B cell (primary cell): Measurements from ENCODE around the gene L3MBTL3. TPM values are rescaled to one million over a fixed set of nuclear protein-coding genes. Genes with fewer than 3 reads are reported as not detected.

ENCODE experiments used
- ATAC-seq: fragments of 200-7000 bp; cut with Tn5 transposase; one replicate; pipeline ENCODE4 v1.10.0; 2021; ENCODE audit warnings: low read depth, mild to moderate bottlenecking, moderate number of reproducible peaks, moderate library complexity
- CTCF ChIA-PET: fragments of 350-600 bp; sonication (Branson Sonifier 250); formaldehyde crosslinking; loops from one replicate; lab custom pipeline; 2021; ENCODE audit warnings: antibody characterized with exemption, inconsistent platforms; lab: Charles Lee
- POLR2A ChIA-PET: fragments of 350-600 bp; sonication (Branson Sonifier 250); formaldehyde crosslinking; loops from one replicate; lab custom pipeline; 2021; ENCODE audit warnings: antibody characterized with exemption; lab: Charles Lee
- DNase-seq: peaks from one replicate; pipeline ENCODE4 v3.0.0; 2013
- H2AFZ ChIP-seq: 2 replicates; pipeline ENCODE4 v1.6.1; 2012; ENCODE audit warnings: mild to moderate bottlenecking, low read depth, low read length; ENCODE audit not compliant: insufficient read depth, poor library complexity, severe bottlenecking
- H3K27ac ChIP-seq, 2 donors: 1 replicate in 1 of 2; 2 replicates in 1 of 2; pipeline ENCODE4 v1.5.1; 2012 to 2013; ENCODE audit warnings: low read length in 2 of 2, mild to moderate bottlenecking in 2 of 2, moderate library complexity in 1 of 2
- H3K27me3 ChIP-seq, 4 experiments: fragments of 200-600 bp in 1 of 4; sonication (generic) in 1 of 4; replicated peaks in 1 of 4; 1 replicate in 2 of 4; 2 replicates in 2 of 4; pipeline versions ENCODE4 v1.6.1 to v1.7.0; 2013 to 2016; ENCODE audit warnings: low read length in 3 of 4, mild to moderate bottlenecking in 2 of 4, mixed read lengths in 1 of 4, moderate library complexity in 1 of 4; ENCODE audit not compliant: insufficient read depth in 4 of 4, control insufficient read depth in 3 of 4; ENCODE audit errors: control extremely low read depth in 1 of 4
- H3K36me3 ChIP-seq, 2 experiments: replicated peaks in 1 of 2; 1 replicate in 1 of 2; 2 replicates in 1 of 2; pipeline versions ENCODE4 v1.6.1 to v1.7.1; 2013; ENCODE audit warnings: low read length in 1 of 2; ENCODE audit not compliant: insufficient read depth in 2 of 2, control insufficient read depth in 1 of 2; ENCODE audit errors: control extremely low read depth in 1 of 2, extremely low read depth in 1 of 2
- H3K4me1 ChIP-seq, 2 donors: fragments of 200-600 bp in 1 of 2; sonication (generic) in 1 of 2; 1 replicate in 1 of 2; 2 replicates in 1 of 2; pipeline versions ENCODE4 v1.5.1 to v1.6.1; 2013 to 2017; ENCODE audit warnings: low read length in 2 of 2; ENCODE audit not compliant: control insufficient read depth in 2 of 2, insufficient read depth in 2 of 2
- H3K4me2 ChIP-seq: replicated peaks from 2 replicates; pipeline ENCODE3; 2012; ENCODE audit warnings: mild to moderate bottlenecking, low read depth, low read length; ENCODE audit not compliant: poor library complexity, severe bottlenecking
- H3K4me3 ChIP-seq, 5 experiments: fragments of 200-600 bp in 1 of 5; sonication (generic) in 1 of 5; 1 replicate in 3 of 5; 2 replicates in 2 of 5; pipeline versions ENCODE4 v1.5.1 to v1.7.0; 2011 to 2016; ENCODE audit warnings: low read length in 4 of 5, mild to moderate bottlenecking in 4 of 5, low read depth in 2 of 5, control low read depth in 1 of 5, moderate library complexity in 1 of 5; ENCODE audit not compliant: insufficient read depth in 1 of 5; ENCODE audit errors: control extremely low read depth in 1 of 5, extremely low read depth in 1 of 5
- H3K79me2 ChIP-seq: fragments of 200-600 bp; sonication (generic); one replicate; pipeline ENCODE4 v1.6.0; 2016; ENCODE audit warnings: low read length; ENCODE audit not compliant: control insufficient read depth, insufficient read depth
- H3K9ac ChIP-seq: fragments of 200-600 bp; sonication (generic); 2 replicates; pipeline ENCODE4 v1.6.1; 2017; ENCODE audit warnings: mild to moderate bottlenecking, low read length, moderate library complexity
- H3K9me3 ChIP-seq, 3 donors: one replicate each; pipeline versions ENCODE4 v1.6.1 to v1.7.1; 2013; ENCODE audit warnings: low read length in 2 of 3; ENCODE audit not compliant: control insufficient read depth in 2 of 3, insufficient read depth in 1 of 3; ENCODE audit errors: control extremely low read depth in 1 of 3
- H4K20me1 ChIP-seq: 2 replicates; pipeline ENCODE4 v1.6.0; 2012; ENCODE audit warnings: mild to moderate bottlenecking, low read length; ENCODE audit not compliant: insufficient read depth, control insufficient read depth, poor library complexity, severe bottlenecking
- H3K27ac Mint-ChIP-seq: one replicate; pipeline ENCODE4 v1.8.0; 2021; ENCODE audit warnings: mixed read lengths
- H3K27me3 Mint-ChIP-seq: one replicate; pipeline ENCODE4 v1.8.0; 2021; ENCODE audit warnings: mixed read lengths
- H3K4me1 Mint-ChIP-seq: one replicate; pipeline ENCODE4 v1.8.0; 2021; ENCODE audit warnings: mixed read lengths
- H3K4me3 Mint-ChIP-seq: one replicate; pipeline ENCODE4 v1.8.0; 2021; ENCODE audit warnings: mixed read lengths
- H3K9me3 Mint-ChIP-seq: one replicate; pipeline ENCODE4 v1.8.0; 2022; ENCODE audit warnings: mixed read lengths; ENCODE audit not compliant: insufficient read depth
- EZH2 ChIP-seq: IDR thresholded peaks from 2 replicates; pipeline ENCODE4 v1.6.1; 2012; ENCODE audit warnings: borderline replicate concordance, low read depth, mild to moderate bottlenecking, moderate library complexity, low read length; ENCODE audit not compliant: insufficient read depth, poor library complexity, severe bottlenecking
- WGBS: methylation state at CpG from one replicate; pipeline ENCODE4 v1.1.5; 2013; ENCODE audit warnings: missing lambda C conversion rate; ENCODE audit not compliant: insufficient coverage; 5-methylcytosine and 5-hydroxymethylcytosine counted together
- intact Hi-C: fragments of 100-400 bp; cut with micrococcal nuclease; formaldehyde crosslinking; loops from one replicate; pipeline ENCODE4 v1.10.0; 2022
- polyA plus RNA-seq: library from polyadenylated mRNA; depleted of rRNA; stranded (reverse); fragments of >200 nt; gene quantifications from 2 replicates; pipeline ENCODE4 v1.2.3, GENCODE V29; 2012
- total RNA-seq, 2 donors: library from RNA; stranded (reverse); fragments of 120-200 nt in 1 of 2; gene quantifications; 1 replicate in 1 of 2; 2 replicates in 1 of 2; pipeline versions ENCODE4 v1.2.3 to v1.2.4, GENCODE V29; 2013 to 2022
- TF ChIP-seq, protein P1 (sequence below): fragments of 200-600 bp; IDR thresholded peaks from one replicate; pipeline ENCODE4 v1.8.0; 2022; ENCODE audit warnings: antibody characterized with exemption, mild to moderate bottlenecking

The L3MBTL3 gene
- total and polyA plus RNA-seq, 2 donors (not counting 1 experiment from before 2014, with no cell fraction given): 28.0 to 46.4 TPM

- peaks cover 3% of the 10 kb centered on the region for H3K4me1 Mint-ChIP-seq
Measured at GRCh38 chr6:130161683-130162404, 143.5 kb downstream of the L3MBTL3 start.

DNA sequence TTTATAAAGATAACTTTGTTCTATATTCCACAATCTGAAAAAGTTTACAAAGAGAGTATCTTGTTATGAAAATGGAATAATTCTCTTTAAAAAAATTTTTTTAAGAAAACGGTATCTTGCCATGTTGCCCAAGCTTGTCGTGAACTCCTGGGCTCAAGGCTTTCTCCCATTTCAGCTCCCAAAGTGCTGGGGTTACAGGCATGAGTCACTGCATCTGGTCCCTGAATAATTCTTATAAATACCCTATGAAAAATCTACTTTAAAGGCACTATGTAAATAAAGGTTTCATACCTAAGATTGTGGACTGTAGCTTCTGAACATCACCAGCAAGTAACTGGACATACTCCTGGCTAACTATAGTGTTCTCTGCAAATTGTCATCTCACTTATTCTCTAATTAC is 144.0 kb downstream of the L3MBTL3 start:
- Histone ChIP-seq H3K9ac (no peak overlapping the region), H3K4me2 (no peak overlapping the region), H2AFZ (no peak overlapping the region), H3K4me3 (no peak overlapping the region), H3K4me1 (no peaks in the 10 kb centered on the region), H4K20me1 (no peaks in the 10 kb centered on the region), H3K27me3 (no peaks in the 10 kb centered on the region), H3K9me3 (peaks cover 0 to 5% (median 0%) of the 10 kb centered on the region in 3 donors), H3K36me3 (no peaks in the 10 kb centered on the region), H3K27ac (no peak overlapping the region), H3K79me2 (no peaks in the 10 kb centered on the region)
- POLR2A ChIA-PET: no interaction called here
- ATAC-seq (no peak), DNase-seq (no peak)
- no peak overlapping the region for H3K4me3 Mint-ChIP-seq
- TF ChIP-seq, protein P1, sequence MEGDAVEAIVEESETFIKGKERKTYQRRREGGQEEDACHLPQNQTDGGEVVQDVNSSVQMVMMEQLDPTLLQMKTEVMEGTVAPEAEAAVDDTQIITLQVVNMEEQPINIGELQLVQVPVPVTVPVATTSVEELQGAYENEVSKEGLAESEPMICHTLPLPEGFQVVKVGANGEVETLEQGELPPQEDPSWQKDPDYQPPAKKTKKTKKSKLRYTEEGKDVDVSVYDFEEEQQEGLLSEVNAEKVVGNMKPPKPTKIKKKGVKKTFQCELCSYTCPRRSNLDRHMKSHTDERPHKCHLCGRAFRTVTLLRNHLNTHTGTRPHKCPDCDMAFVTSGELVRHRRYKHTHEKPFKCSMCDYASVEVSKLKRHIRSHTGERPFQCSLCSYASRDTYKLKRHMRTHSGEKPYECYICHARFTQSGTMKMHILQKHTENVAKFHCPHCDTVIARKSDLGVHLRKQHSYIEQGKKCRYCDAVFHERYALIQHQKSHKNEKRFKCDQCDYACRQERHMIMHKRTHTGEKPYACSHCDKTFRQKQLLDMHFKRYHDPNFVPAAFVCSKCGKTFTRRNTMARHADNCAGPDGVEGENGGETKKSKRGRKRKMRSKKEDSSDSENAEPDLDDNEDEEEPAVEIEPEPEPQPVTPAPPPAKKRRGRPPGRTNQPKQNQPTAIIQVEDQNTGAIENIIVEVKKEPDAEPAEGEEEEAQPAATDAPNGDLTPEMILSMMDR: no peak
- no peak for TF ChIP-seq EZH2
- CTCF ChIA-PET: no interaction called here
- peaks cover 3% of the 10 kb centered on the region for H3K27me3 Mint-ChIP-seq
- H3K27ac Mint-ChIP-seq: no peak overlapping the region
- H3K4me1 Mint-ChIP-seq: peaks cover 3% of the 10 kb centered on the region
- H3K9me3 Mint-ChIP-seq: peaks cover 5% of the 10 kb centered on the region
- whole genome bisulfite sequencing: no CpG with 5 or more reads among the region's 2 CpGs
- intact Hi-C loops: no loop called here

More at GRCh38 chr6:130161683-130162404, 143.5 kb downstream of the L3MBTL3 start:
- Histone ChIP-seq H3K4me2 (no peak overlapping the region), H3K79me2 (no peaks in the 10 kb centered on the region), H2AFZ (no peak overlapping the region), H3K4me3 (no peak overlapping the region), H3K27me3 (no peaks in the 10 kb centered on the region), H3K9ac (no peak overlapping the region), H3K9me3 (peaks cover 0 to 5% (median 0%) of the 10 kb centered on the region in 3 donors), H3K4me1 (no peaks in the 10 kb centered on the region), H3K27ac (no peak overlapping the region), H3K36me3 (no peaks in the 10 kb centered on the region), H4K20me1 (no peaks in the 10 kb centered on the region)
- ATAC-seq: no peak
- no peak for TF ChIP-seq EZH2
- TF ChIP-seq, protein P1: no peak
- intact Hi-C loops: no loop called here
- H3K27me3 Mint-ChIP-seq: peaks cover 3% of the 10 kb centered on the region
- ChIA-PET POLR2A (no interaction called here), CTCF (no interaction called here)
- no peak for DNase-seq
- H3K9me3 Mint-ChIP-seq: peaks cover 5% of the 10 kb centered on the region
- WGBS: 72% methylated on average over 3 of the region's 6 CpGs
- H3K27ac Mint-ChIP-seq: no peak overlapping the region
- H3K4me3 Mint-ChIP-seq: no peak overlapping the region
